ENCODE data around the gene SDHB. TPM values are rescaled to one million over a fixed set of nuclear protein-coding genes. Genes with fewer than 3 reads are reported as not detected.

The SDHB gene
- total RNA-seq, 1 donor from 2014 or later, result 46.3 TPM

- H3K27me3 Mint-ChIP-seq, result no peaks in the 10 kb centered on the region
- peaks cover 22% of the 10 kb centered on the region for H3K36me3 Mint-ChIP-seq (ENCODE audit: insufficient read depth)
- H3K4me1 Mint-ChIP-seq (ENCODE audit: low read depth), result no peaks in the 10 kb centered on the region
- no peak for DNase-seq (ENCODE audit: low spot score, unreplicated experiment)
- H3K27ac Mint-ChIP-seq, result no peak overlapping the region
- H3K4me3 Mint-ChIP-seq (ENCODE audit: low read depth), result no peak overlapping the region
- H3K9me3 Mint-ChIP-seq (ENCODE audit: low read depth), result no peaks in the 10 kb centered on the region
- no peak for TF ChIP-seq CTCF (IDR thresholded peaks at IDR 0.05; ENCODE audit: unreplicated experiment)
These were observed 30.7 kb downstream of the SDHB start for GRCh38 chr1:17023102-17023501.

- H3K27ac Mint-ChIP-seq, result no peak overlapping the region
- H3K36me3 Mint-ChIP-seq (ENCODE audit: insufficient read depth), result peaks cover 18% of the 10 kb centered on the region
- H3K9me3 Mint-ChIP-seq (ENCODE audit: low read depth), result no peaks in the 10 kb centered on the region
- H3K27me3 Mint-ChIP-seq, result no peaks in the 10 kb centered on the region
- TF ChIP-seq CTCF (IDR thresholded peaks at IDR 0.05; ENCODE audit: unreplicated experiment), result no peak
- no peak for DNase-seq (ENCODE audit: low spot score, unreplicated experiment)
- H3K4me1 Mint-ChIP-seq (ENCODE audit: low read depth), result no peaks in the 10 kb centered on the region
- H3K4me3 Mint-ChIP-seq (ENCODE audit: low read depth), result no peak overlapping the region
These were observed 31.9 kb downstream of the SDHB start for GRCh38 chr1:17021896-17022295.

DNA sequence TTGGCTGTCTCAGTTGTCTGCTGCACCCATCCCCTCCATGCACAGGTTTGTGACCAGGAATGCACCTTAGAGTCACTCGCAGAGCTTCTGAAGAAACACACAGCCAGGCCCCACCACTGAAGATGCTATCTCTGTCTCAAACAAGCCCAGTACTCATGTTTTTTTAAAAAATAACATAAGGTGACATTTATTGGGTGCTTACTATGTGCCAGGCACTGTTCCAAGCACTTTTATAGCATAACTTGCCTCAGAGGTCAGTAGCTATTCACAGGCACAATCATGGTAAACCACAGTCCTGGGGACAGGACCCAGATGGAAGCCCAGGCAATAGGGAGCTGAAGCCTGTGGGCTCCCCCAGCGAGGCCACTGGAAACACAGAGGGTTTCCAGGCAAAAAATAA is 33.3 kb downstream of the SDHB start:
- no peak overlapping the region for H3K27ac Mint-ChIP-seq
- peaks cover 6% of the 10 kb centered on the region for H3K4me1 Mint-ChIP-seq (ENCODE audit: low read depth)
- H3K9me3 Mint-ChIP-seq (ENCODE audit: low read depth), result no peaks in the 10 kb centered on the region
- no peak for TF ChIP-seq CTCF (IDR thresholded peaks at IDR 0.05; ENCODE audit: unreplicated experiment)
- peaks cover 18% of the 10 kb centered on the region for H3K36me3 Mint-ChIP-seq (ENCODE audit: insufficient read depth)
- no peak overlapping the region for H3K4me3 Mint-ChIP-seq (ENCODE audit: low read depth)
- DNase-seq (ENCODE audit: low spot score, unreplicated experiment), result no peak
- H3K27me3 Mint-ChIP-seq, result no peaks in the 10 kb centered on the region

- Mint-ChIP-seq H3K4me3 (ENCODE audit: low read depth) (no peak overlapping the region), H3K9me3 (ENCODE audit: low read depth) (no peaks in the 10 kb centered on the region), H3K4me1 (ENCODE audit: low read depth) (peaks cover 6% of the 10 kb centered on the region), H3K36me3 (ENCODE audit: insufficient read depth) (peaks cover 15% of the 10 kb centered on the region), H3K27me3 (no peaks in the 10 kb centered on the region), H3K27ac (peak overlapping the region; percentile 73)
- DNase-seq (ENCODE audit: low spot score, unreplicated experiment), result no peak
- no peak for TF ChIP-seq CTCF (IDR thresholded peaks at IDR 0.05; ENCODE audit: unreplicated experiment)
These were observed 35.0 kb downstream of the SDHB start for GRCh38 chr1:17018849-17019248.

- Mint-ChIP-seq H3K27ac (no peak overlapping the region), H3K27me3 (peaks cover 5% of the 10 kb centered on the region), H3K4me3 (ENCODE audit: low read depth) (no peak overlapping the region), H3K36me3 (ENCODE audit: insufficient read depth) (peaks cover 13% of the 10 kb centered on the region), H3K4me1 (ENCODE audit: low read depth) (peaks cover 6% of the 10 kb centered on the region), H3K9me3 (ENCODE audit: low read depth) (no peaks in the 10 kb centered on the region)
- DNase-seq (ENCODE audit: low spot score, unreplicated experiment), result no peak
- no peak for TF ChIP-seq CTCF (IDR thresholded peaks at IDR 0.05; ENCODE audit: unreplicated experiment)
These were observed 36.4 kb downstream of the SDHB start for GRCh38 chr1:17017435-17017834.
